H9 (cell line): ENCODE results near the gene NDRG4. TPM values are rescaled to one million over a fixed set of nuclear protein-coding genes. Genes with fewer than 3 reads are reported as not detected.

Experiments used
- DNase-seq: peaks from one replicate; pipeline ENCODE4 v3.0.0-alpha.2; 2017
- H2AFZ ChIP-seq: one replicate; pipeline ENCODE4 v1.6.1; 2013; ENCODE audit warnings: mild to moderate bottlenecking, low read length, control low read depth, moderate library complexity
- H2AK5ac ChIP-seq: 2 replicates; pipeline ENCODE4 v1.6.1; 2013; ENCODE audit warnings: low read length, control low read depth, mixed read lengths; ENCODE audit not compliant: insufficient read length
- H2BK120ac ChIP-seq: one replicate; pipeline ENCODE4 v1.6.1; 2013; ENCODE audit warnings: low read depth, mild to moderate bottlenecking, low read length, control low read depth, inconsistent platforms; ENCODE audit not compliant: poor library complexity, severe bottlenecking
- H2BK12ac ChIP-seq: 2 replicates; pipeline ENCODE4 v1.6.1; 2013; ENCODE audit warnings: low read length, control low read depth, mixed read lengths, low read depth; ENCODE audit not compliant: insufficient read length
- H2BK15ac ChIP-seq: 2 replicates; pipeline ENCODE4 v1.6.1; 2013; ENCODE audit warnings: low read depth, low read length, control low read depth
- H2BK20ac ChIP-seq: one replicate; pipeline ENCODE4 v1.6.1; 2013; ENCODE audit warnings: low read depth, mild to moderate bottlenecking, low read length, control low read depth, inconsistent platforms; ENCODE audit not compliant: poor library complexity, severe bottlenecking
- H2BK5ac ChIP-seq: 2 replicates; pipeline ENCODE4 v1.6.1; 2013; ENCODE audit warnings: low read length, control low read depth, mixed read lengths; ENCODE audit not compliant: insufficient read length
- H3K14ac ChIP-seq: 2 replicates; pipeline ENCODE4 v1.6.1; 2013; ENCODE audit warnings: low read length, control low read depth; ENCODE audit not compliant: insufficient read depth
- H3K18ac ChIP-seq: 2 replicates; pipeline ENCODE4 v1.6.1; 2013; ENCODE audit warnings: low read depth, mild to moderate bottlenecking, mixed read lengths, low read length, control low read depth; ENCODE audit not compliant: insufficient read length
- H3K23ac ChIP-seq: 2 replicates; pipeline ENCODE4 v1.6.1; 2013; ENCODE audit warnings: low read length, control low read depth, mixed read lengths, low read depth; ENCODE audit not compliant: insufficient read length
- H3K23me2 ChIP-seq: 2 replicates; pipeline ENCODE4 v1.6.1; 2013; ENCODE audit warnings: low read depth, mild to moderate bottlenecking, mixed read lengths, low read length, control low read depth; ENCODE audit not compliant: insufficient read length, poor library complexity, severe bottlenecking
- H3K27ac ChIP-seq: 2 replicates; pipeline ENCODE4 v1.5.1; 2013; ENCODE audit warnings: low read length, control low read depth, mixed read lengths, low read depth; ENCODE audit not compliant: insufficient read length
- H3K27me3 ChIP-seq: 2 replicates; pipeline ENCODE4 v1.6.1; 2013; ENCODE audit warnings: low read length, control low read depth, inconsistent platforms; ENCODE audit not compliant: insufficient read depth
- H3K4ac ChIP-seq: 2 replicates; pipeline ENCODE4 v1.6.1; 2013; ENCODE audit warnings: low read depth, mild to moderate bottlenecking, control low read depth, inconsistent platforms, low read length, moderate library complexity
- H3K4me1 ChIP-seq: 2 replicates; pipeline ENCODE4 v1.6.1; 2013; ENCODE audit warnings: low read length, control low read depth, inconsistent platforms; ENCODE audit not compliant: insufficient read depth
- H3K4me2 ChIP-seq: 2 replicates; pipeline ENCODE4 v1.6.1; 2013; ENCODE audit warnings: low read length, control low read depth, mixed read lengths; ENCODE audit not compliant: insufficient read length, insufficient read depth
- H3K56ac ChIP-seq: 2 replicates; pipeline ENCODE4 v1.6.1; 2013; ENCODE audit warnings: low read depth, mild to moderate bottlenecking, mixed read lengths, low read length, control low read depth; ENCODE audit not compliant: insufficient read length
- H3K79me1 ChIP-seq: 2 replicates; pipeline ENCODE4 v1.6.1; 2013; ENCODE audit warnings: low read depth, mild to moderate bottlenecking, moderate library complexity, low read length, control low read depth, inconsistent platforms; ENCODE audit not compliant: insufficient read depth, poor library complexity, severe bottlenecking
- H3K79me2 ChIP-seq: 2 replicates; pipeline ENCODE4 v1.6.1; 2013; ENCODE audit warnings: low read length, control low read depth, inconsistent platforms; ENCODE audit not compliant: insufficient read depth
- H3K9ac ChIP-seq: 2 replicates; pipeline ENCODE4 v1.6.1; 2013; ENCODE audit warnings: low read length, control low read depth, mixed read lengths; ENCODE audit not compliant: insufficient read length; ENCODE audit errors: extremely low read depth
- H3K9me3 ChIP-seq: one replicate; pipeline ENCODE4 v1.6.1; 2013; ENCODE audit warnings: low read depth, low read length, inconsistent platforms; ENCODE audit not compliant: control insufficient read depth
- H3T11ph ChIP-seq: one replicate; pipeline ENCODE4 v1.6.1; 2013; ENCODE audit warnings: mild to moderate bottlenecking, low read length, control low read depth, inconsistent platforms
- H4K20me1 ChIP-seq: one replicate; pipeline ENCODE4 v1.6.1; 2013; ENCODE audit not compliant: control insufficient read depth, insufficient read length, insufficient read depth
- H4K5ac ChIP-seq: 2 replicates; pipeline ENCODE4 v1.6.1; 2013; ENCODE audit warnings: low read depth, mild to moderate bottlenecking, mixed read lengths, low read length, control low read depth; ENCODE audit not compliant: insufficient read length
- H4K8ac ChIP-seq: replicated peaks from 2 replicates; pipeline ENCODE4 v1.6.1; 2013; ENCODE audit warnings: low read length, control low read depth, mixed read lengths, low read depth; ENCODE audit not compliant: insufficient read length
- H4K91ac ChIP-seq: 2 replicates; pipeline ENCODE4 v1.6.1; 2013; ENCODE audit warnings: low read depth, mild to moderate bottlenecking, moderate library complexity, mixed read lengths, low read length, control low read depth; ENCODE audit not compliant: insufficient read length
- H3K27ac Mint-ChIP-seq, 3 experiments: 2 replicates in 2 of 3; 3 replicates in 1 of 3; pipeline ENCODE4 v1.8.0; 2020 to 2021; ENCODE audit warnings: mixed read lengths in 3 of 3, mild to moderate bottlenecking in 1 of 3, moderate library complexity in 1 of 3
- H3K27me3 Mint-ChIP-seq: 2 replicates; pipeline ENCODE4 v1.8.0; 2021; ENCODE audit warnings: low read depth, mild to moderate bottlenecking, moderate library complexity, mixed read lengths
- H3K36me3 Mint-ChIP-seq, 3 experiments: 2 replicates in 2 of 3; 3 replicates in 1 of 3; pipeline ENCODE4 v1.8.0; 2020 to 2021; ENCODE audit warnings: low read depth in 3 of 3, mixed read lengths in 3 of 3; ENCODE audit not compliant: insufficient read depth in 1 of 3
- H3K4me1 Mint-ChIP-seq, 2 experiments: 2 replicates each; pipeline ENCODE4 v1.8.0; 2020; ENCODE audit warnings: mixed read lengths in 2 of 2
- H3K4me3 Mint-ChIP-seq, 2 experiments: 2 replicates in 1 of 2; 3 replicates in 1 of 2; pipeline ENCODE4 v1.8.0; 2020 to 2021; ENCODE audit warnings: mild to moderate bottlenecking in 2 of 2, mixed read lengths in 2 of 2, moderate library complexity in 1 of 2
- H3K9me3 Mint-ChIP-seq, 2 experiments: 2 replicates in 1 of 2; 3 replicates in 1 of 2; pipeline ENCODE4 v1.8.0; 2020; ENCODE audit warnings: mild to moderate bottlenecking in 2 of 2, mixed read lengths in 2 of 2, moderate library complexity in 1 of 2
- WGBS: extraction: QIAGEN DNeasy Blood & Tissue Kit; methylation state at CpG from one replicate; pipeline ENCODE4 v1.1.7; 2013; ENCODE audit warnings: missing lambda C conversion rate, low lambda C conversion rate, mixed read lengths; ENCODE audit not compliant: insufficient read length; ENCODE audit errors: extremely low coverage; 5-methylcytosine and 5-hydroxymethylcytosine counted together
- total RNA-seq: library from RNA; stranded (reverse); gene quantifications from 2 replicates; pipeline ENCODE4 v1.2.1, GENCODE V29; 2021
- TF ChIP-seq, protein P1 (sequence below): fragments of 200-600 bp; sonication (generic); conservative IDR thresholded peaks from 3 replicates; pipeline ENCODE4 v1.8.0; 2021; ENCODE audit warnings: antibody characterized with exemption, mild to moderate bottlenecking

Gene NDRG4
- total RNA-seq, 1 experiment from 2014 or later, result 18.6 TPM

DNA sequence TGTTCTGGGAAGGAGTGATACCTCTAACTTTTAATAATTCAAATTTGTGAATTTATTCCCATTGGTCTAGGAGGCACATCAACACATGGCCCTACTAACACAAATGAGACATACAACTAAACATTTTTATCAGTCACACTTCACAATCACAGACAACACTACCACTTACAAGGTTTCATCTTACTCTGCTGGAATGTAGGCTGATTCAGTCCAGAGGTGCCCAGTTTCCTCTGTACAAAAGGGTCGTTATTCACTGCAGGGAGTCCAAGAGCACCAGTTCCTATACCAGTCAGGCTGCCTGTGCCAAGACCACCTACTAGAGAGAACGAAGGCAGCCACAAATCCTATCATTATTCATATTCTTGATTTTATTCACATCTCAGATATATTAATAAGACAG, 56.7 kb downstream of the NDRG4 start:
- Mint-ChIP-seq H3K36me3 (peaks cover 19 to 90% (median 71%) of the 10 kb centered on the region in 3 experiments; a peak in 6 of 7 replicates), H3K9me3 (no peaks in the 10 kb centered on the region), H3K4me3 (no peak overlapping the region), H3K27ac (no peak overlapping the region), H3K27me3 (no peaks in the 10 kb centered on the region), H3K4me1 (no peaks in the 10 kb centered on the region)
- Histone ChIP-seq H4K91ac (no peak overlapping the region), H3K79me1 (no peaks in the 10 kb centered on the region), H3K9me3 (no peaks in the 10 kb centered on the region), H2AFZ (no peak overlapping the region), H3K14ac (no peak overlapping the region), H2BK5ac (no peak overlapping the region), H3K4me2 (no peak overlapping the region), H3K4ac (no peak overlapping the region), H2BK15ac (no peak overlapping the region), H3K27me3 (no peaks in the 10 kb centered on the region), H2BK12ac (no peak overlapping the region), H4K5ac (no peak overlapping the region), H3K56ac (no peak overlapping the region), H3K23me2 (no peaks in the 10 kb centered on the region), H4K20me1 (no peaks in the 10 kb centered on the region), H3K9ac (no peak overlapping the region), H3K79me2 (no peaks in the 10 kb centered on the region; the same call in 1 of the 2 replicates), H2BK120ac (no peak overlapping the region), H3K4me1 (no peaks in the 10 kb centered on the region), H2AK5ac (no peak overlapping the region), H3K27ac (no peak overlapping the region), H2BK20ac (no peak overlapping the region), H3T11ph (no peak overlapping the region), H3K23ac (no peak overlapping the region), H3K18ac (no peak overlapping the region), H4K8ac (no peak overlapping the region)
- TF ChIP-seq, protein P1, sequence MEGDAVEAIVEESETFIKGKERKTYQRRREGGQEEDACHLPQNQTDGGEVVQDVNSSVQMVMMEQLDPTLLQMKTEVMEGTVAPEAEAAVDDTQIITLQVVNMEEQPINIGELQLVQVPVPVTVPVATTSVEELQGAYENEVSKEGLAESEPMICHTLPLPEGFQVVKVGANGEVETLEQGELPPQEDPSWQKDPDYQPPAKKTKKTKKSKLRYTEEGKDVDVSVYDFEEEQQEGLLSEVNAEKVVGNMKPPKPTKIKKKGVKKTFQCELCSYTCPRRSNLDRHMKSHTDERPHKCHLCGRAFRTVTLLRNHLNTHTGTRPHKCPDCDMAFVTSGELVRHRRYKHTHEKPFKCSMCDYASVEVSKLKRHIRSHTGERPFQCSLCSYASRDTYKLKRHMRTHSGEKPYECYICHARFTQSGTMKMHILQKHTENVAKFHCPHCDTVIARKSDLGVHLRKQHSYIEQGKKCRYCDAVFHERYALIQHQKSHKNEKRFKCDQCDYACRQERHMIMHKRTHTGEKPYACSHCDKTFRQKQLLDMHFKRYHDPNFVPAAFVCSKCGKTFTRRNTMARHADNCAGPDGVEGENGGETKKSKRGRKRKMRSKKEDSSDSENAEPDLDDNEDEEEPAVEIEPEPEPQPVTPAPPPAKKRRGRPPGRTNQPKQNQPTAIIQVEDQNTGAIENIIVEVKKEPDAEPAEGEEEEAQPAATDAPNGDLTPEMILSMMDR, result no peak
- no CpG with 5 or more reads among the region's 2 CpGs for WGBS
- DNase-seq, result no peak

Other genes starting within 250 kb of the NDRG4 start
- not detected in 2 replicates for gene PRSS54, start 205.1 kb upstream of the NDRG4 start, total RNA-seq
- gene GINS3, start 107.7 kb upstream of the NDRG4 start, total RNA-seq, result 16.4 and 17.2 TPM in 2 replicates
- 55.6 and 56.2 TPM in 2 replicates for gene SETD6, start 15.4 kb downstream of the NDRG4 start, total RNA-seq
- gene CNOT1, start 129.7 kb downstream of the NDRG4 start, total RNA-seq, result 314 and 328 TPM in 2 replicates
- 25.0 and 26.6 TPM in 2 replicates for gene SLC38A7, start 184.6 kb downstream of the NDRG4 start, total RNA-seq
- 144 and 148 TPM in 2 replicates for gene GOT2, start 234.2 kb downstream of the NDRG4 start, total RNA-seq